ENCODE measurements around the gene FER. TPM values are rescaled to one million over a fixed set of nuclear protein-coding genes. Genes with fewer than 3 reads are reported as not detected.

The FER gene
- polyA plus RNA-seq, 1 experiment: 19.0 TPM

DNA sequence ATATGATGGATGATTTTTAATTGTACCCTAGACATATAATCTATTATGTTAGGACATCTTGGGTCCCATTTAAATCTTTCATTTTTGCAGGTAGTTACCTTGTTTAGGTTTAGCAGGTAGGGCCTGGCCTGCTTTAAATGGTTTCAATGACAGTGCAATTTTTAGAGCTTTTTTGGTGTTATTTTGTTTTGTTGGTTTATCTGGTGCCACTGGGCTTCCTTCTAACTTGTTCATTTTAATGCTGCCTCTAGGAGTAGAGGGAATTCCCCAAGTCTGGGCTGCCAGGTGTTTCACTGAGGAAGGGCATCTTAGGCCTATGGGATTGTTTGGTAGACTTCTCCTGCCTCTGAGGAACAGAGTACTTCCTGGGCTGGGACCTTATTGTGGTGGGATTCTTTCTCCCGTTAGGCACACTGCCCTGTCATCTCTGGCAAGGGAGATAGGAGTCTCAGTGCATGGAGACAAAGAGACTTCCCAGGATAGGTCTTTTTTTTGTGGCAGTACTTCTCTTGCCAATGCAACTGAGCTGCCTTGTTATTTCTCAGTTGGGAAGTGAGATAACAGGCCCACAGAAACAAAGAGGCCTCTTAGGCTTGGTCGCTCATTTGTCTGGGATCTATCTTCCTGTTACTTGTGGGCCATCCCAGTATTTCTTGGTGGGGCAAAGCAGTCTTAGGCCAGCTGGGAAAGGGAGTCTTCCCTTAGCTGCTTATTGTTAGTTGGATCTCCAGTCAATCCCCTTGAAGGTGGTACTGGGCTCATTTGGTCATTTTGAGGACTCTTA, 282.9 kb downstream of the FER start:
- DNase-seq (ENCODE audit: low read depth, low spot score): no peak
- H3K27ac ChIP-seq (ENCODE audit: low read depth, low read length): no peak overlapping the region
- H3K27me3 ChIP-seq (ENCODE audit: control insufficient read depth, insufficient read depth, low read length): no peaks in the 10 kb centered on the region
- ChIA-PET POLR2A (no interaction called here), CTCF (no interaction called here)
- no peaks in the 10 kb centered on the region for H3K9me3 ChIP-seq (ENCODE audit: control insufficient read depth, insufficient read depth, low read length)
- no peak overlapping the region for H3K4me3 ChIP-seq (ENCODE audit: low read depth, low read length)
- TF ChIP-seq CTCF (IDR thresholded peaks at IDR 0.05; ENCODE audit: low read depth, low read length): no peak

- Histone ChIP-seq H3K27me3 (ENCODE audit: control insufficient read depth, insufficient read depth, low read length) (no peaks in the 10 kb centered on the region), H3K9me3 (ENCODE audit: control insufficient read depth, insufficient read depth, low read length) (no peaks in the 10 kb centered on the region), H3K4me3 (ENCODE audit: low read depth, low read length) (no peak overlapping the region), H3K27ac (ENCODE audit: low read depth, low read length) (no peak overlapping the region)
- TF ChIP-seq CTCF (IDR thresholded peaks at IDR 0.05; ENCODE audit: low read depth, low read length): no peak
- no peak for DNase-seq (ENCODE audit: low read depth, low spot score)
- ChIA-PET CTCF (interaction anchor here (0.7 to 0.9 kb wide), 2 partner anchors 250 to 353 kb away, joined by 5 to 8 read pairs; no protein-coding TSS in a partner anchor), POLR2A (no interaction called here)
Observed at GRCh38 chr5:109034306-109034705, 286.6 kb downstream of the FER start.

- no peak for DNase-seq (ENCODE audit: low read depth, low spot score)
- ChIA-PET CTCF (interaction anchor here (0.7 kb wide), 1 partner anchor 27 kb away, joined by 3 read pairs; no protein-coding TSS in a partner anchor), POLR2A (no interaction called here)
- Histone ChIP-seq H3K4me3 (ENCODE audit: low read depth, low read length) (no peak overlapping the region), H3K27me3 (ENCODE audit: control insufficient read depth, insufficient read depth, low read length) (no peaks in the 10 kb centered on the region), H3K9me3 (ENCODE audit: control insufficient read depth, insufficient read depth, low read length) (no peaks in the 10 kb centered on the region), H3K27ac (ENCODE audit: low read depth, low read length) (no peak overlapping the region)
- no peak for TF ChIP-seq CTCF (IDR thresholded peaks at IDR 0.05; ENCODE audit: low read depth, low read length)
Observed at GRCh38 chr5:109035436-109035835, 287.7 kb downstream of the FER start.

DNA sequence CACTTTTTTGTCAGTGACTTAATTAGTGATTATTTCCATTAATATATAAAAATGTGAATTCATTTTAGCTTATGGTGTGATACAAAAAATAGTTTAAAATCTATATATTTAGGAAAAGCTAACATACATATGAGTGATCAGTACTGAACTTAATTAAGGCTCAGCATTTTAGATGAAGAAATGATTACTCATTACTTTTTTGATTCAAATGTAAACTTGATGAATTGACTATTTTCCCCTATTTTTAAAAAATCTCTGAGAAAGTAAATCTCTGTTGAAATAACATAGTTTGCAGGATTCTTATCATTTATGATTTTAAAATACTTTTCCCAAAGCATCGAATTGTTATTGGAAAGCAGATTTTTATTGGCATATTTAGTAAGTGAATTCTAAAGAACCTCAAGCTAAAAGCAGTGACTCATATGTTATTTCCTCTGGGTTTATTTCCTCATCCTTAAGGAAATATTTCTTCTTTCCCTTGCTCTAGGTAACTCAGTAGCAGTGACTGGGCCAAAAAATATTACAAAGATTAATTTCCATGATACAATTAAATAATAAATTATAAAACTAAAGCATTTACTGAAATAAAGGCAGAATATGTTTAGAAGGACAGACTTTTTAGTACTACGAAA, 290.6 kb downstream of the FER start:
- H3K27ac ChIP-seq (ENCODE audit: low read depth, low read length): no peak overlapping the region
- no peak overlapping the region for H3K4me3 ChIP-seq (ENCODE audit: low read depth, low read length)
- H3K27me3 ChIP-seq (ENCODE audit: control insufficient read depth, insufficient read depth, low read length): no peaks in the 10 kb centered on the region
- H3K9me3 ChIP-seq (ENCODE audit: control insufficient read depth, insufficient read depth, low read length): no peaks in the 10 kb centered on the region
- ChIA-PET POLR2A (no interaction called here), CTCF (no interaction called here)
- no peak for TF ChIP-seq CTCF (IDR thresholded peaks at IDR 0.05; ENCODE audit: low read depth, low read length)
- no peak for DNase-seq (ENCODE audit: low read depth, low spot score)

GRCh38 chr5:109041317-109041716, 293.6 kb downstream of the FER start:
- CTCF ChIA-PET: no interaction called here
- no peak for DNase-seq (ENCODE audit: low read depth, low spot score)
- no peaks in the 10 kb centered on the region for H3K27me3 ChIP-seq (ENCODE audit: control insufficient read depth, insufficient read depth, low read length)
- TF ChIP-seq CTCF (IDR thresholded peaks at IDR 0.05; ENCODE audit: low read depth, low read length): no peak
- POLR2A ChIA-PET: no interaction called here
- H3K4me3 ChIP-seq (ENCODE audit: low read depth, low read length): no peak overlapping the region
- no peaks in the 10 kb centered on the region for H3K9me3 ChIP-seq (ENCODE audit: control insufficient read depth, insufficient read depth, low read length)
- H3K27ac ChIP-seq (ENCODE audit: low read depth, low read length): no peak overlapping the region

Data from AG04450 (cell line).